Kidney epithelial cell (primary cell): ENCODE data around the gene ESD. TPM values are rescaled to one million over a fixed set of nuclear protein-coding genes. Genes with fewer than 3 reads are reported as not detected.

ENCODE experiments used
- DNase-seq: peaks from one replicate; pipeline ENCODE4 v3.0.0-alpha.2; 2010; ENCODE audit warnings: low read depth
- H3K27me3 ChIP-seq: 2 replicates; pipeline ENCODE4 v1.6.0; 2011; ENCODE audit warnings: low read length; ENCODE audit not compliant: control insufficient read depth, insufficient read depth
- H3K36me3 ChIP-seq: 2 replicates; pipeline ENCODE4 v1.5.1; 2011; ENCODE audit warnings: low read length; ENCODE audit not compliant: control insufficient read depth, insufficient read depth
- H3K4me3 ChIP-seq: 2 replicates; pipeline ENCODE4 v1.5.1; 2011; ENCODE audit warnings: low read depth, mild to moderate bottlenecking, control low read depth, low read length
- CTCF ChIP-seq: IDR thresholded peaks from 2 replicates; pipeline ENCODE4 v1.5.1; 2011; ENCODE audit warnings: mild to moderate bottlenecking, moderate library complexity, low read length, control low read depth, inconsistent platforms; ENCODE audit not compliant: insufficient read depth, poor library complexity, severe bottlenecking
- total RNA-seq: library from RNA; depleted of rRNA; stranded (reverse); fragments of >200 nt; gene quantifications from 2 replicates; pipeline ENCODE4 v1.2.3, GENCODE V29; 2015

Gene ESD
- total RNA-seq, 1 donor from 2014 or later: 128 TPM

GRCh38 chr13:46726347-46726746, 70.6 kb downstream of the ESD start:
- H3K36me3 ChIP-seq: no peaks in the 10 kb centered on the region
- no peak for DNase-seq
- no peak for TF ChIP-seq CTCF
- H3K27me3 ChIP-seq: no peaks in the 10 kb centered on the region
- no peak overlapping the region for H3K4me3 ChIP-seq

Other genes starting within 250 kb of the ESD start
- gene LRCH1, start 244.0 kb downstream of the ESD start, total RNA-seq: 14.0 TPM in 2 replicates
- not detected in 2 replicates for gene HTR2A, start 99.9 kb upstream of the ESD start, total RNA-seq